ENCODE data around the gene TNC.

- TF ChIP-seq EP300 (IDR thresholded peaks at IDR 0.05): no peak
- TF ChIP-seq POLR2A (IDR thresholded peaks at IDR 0.05): no peak
These were observed 40.9 kb upstream of the TNC start for GRCh38 chr9:115158661-115159481.
